RPMI7951 (cell line): ENCODE results near the gene RBFOX2. TPM values are rescaled to one million over a fixed set of nuclear protein-coding genes. Genes with fewer than 3 reads are reported as not detected.
"Not testable (repeated sequence)": the region's sequence is repeated elsewhere in the genome, so short reads cannot be mapped to it uniquely, and the experiment has no call there.

ENCODE experiments used
- DNase-seq: peaks from one replicate; pipeline ENCODE4 v3.0.0-alpha.2; 2012; ENCODE audit warnings: low read depth
- total RNA-seq: library from RNA; depleted of rRNA; stranded (reverse); fragments of >200 nt; shearing (Covaris generic); gene quantifications from 2 replicates; pipeline ENCODE4 v1.2.3, GENCODE V29; 2014

Gene RBFOX2
- total RNA-seq, 1 experiment from 2014 or later: 96.2 TPM

DNA sequence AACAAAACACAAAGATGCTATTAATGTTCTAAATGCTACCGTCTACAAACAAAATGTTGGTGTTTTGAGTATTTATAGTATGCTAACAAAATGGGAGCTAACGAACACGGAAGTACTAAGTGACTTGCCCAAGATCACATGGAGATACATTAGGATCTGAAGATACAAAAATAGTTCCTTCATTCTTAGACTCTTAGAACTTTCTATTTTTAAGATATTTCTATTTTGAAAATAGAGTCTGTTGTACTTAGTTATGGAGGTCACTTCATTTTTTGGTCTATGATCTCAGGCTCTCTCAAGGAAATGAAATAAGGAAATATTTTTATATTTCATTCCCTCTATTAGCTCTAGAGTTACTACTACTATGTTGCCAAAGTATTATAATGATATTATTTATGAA is 246.7 kb downstream of the RBFOX2 start:
- no peak for DNase-seq

- DNase-seq: peak; percentile 69
Measured at GRCh38 chr22:35777335-35777975, 251.2 kb downstream of the RBFOX2 start.

DNA sequence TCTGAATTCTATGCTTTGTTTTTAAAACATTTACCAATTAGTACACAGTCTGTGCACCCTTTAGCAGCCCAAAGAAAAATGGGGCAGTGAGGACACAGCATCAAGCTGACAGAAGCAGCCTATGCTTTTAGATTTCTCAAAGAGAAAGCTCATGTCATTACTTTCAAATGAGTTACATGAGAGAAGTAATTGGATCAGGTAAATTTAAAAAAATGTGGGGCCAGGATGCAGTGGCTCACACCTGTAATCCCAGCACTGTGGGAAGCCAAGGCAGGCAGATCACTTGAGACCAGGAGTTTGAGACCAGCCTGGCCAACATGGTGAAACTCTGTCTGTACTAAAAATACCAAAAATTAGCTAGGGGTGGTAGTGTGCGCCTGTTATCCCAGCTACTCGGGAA is 253.3 kb downstream of the RBFOX2 start:
- no peak for DNase-seq

- DNase-seq: no peak
Measured at GRCh38 chr22:35769974-35770373, 258.6 kb downstream of the RBFOX2 start.

DNA sequence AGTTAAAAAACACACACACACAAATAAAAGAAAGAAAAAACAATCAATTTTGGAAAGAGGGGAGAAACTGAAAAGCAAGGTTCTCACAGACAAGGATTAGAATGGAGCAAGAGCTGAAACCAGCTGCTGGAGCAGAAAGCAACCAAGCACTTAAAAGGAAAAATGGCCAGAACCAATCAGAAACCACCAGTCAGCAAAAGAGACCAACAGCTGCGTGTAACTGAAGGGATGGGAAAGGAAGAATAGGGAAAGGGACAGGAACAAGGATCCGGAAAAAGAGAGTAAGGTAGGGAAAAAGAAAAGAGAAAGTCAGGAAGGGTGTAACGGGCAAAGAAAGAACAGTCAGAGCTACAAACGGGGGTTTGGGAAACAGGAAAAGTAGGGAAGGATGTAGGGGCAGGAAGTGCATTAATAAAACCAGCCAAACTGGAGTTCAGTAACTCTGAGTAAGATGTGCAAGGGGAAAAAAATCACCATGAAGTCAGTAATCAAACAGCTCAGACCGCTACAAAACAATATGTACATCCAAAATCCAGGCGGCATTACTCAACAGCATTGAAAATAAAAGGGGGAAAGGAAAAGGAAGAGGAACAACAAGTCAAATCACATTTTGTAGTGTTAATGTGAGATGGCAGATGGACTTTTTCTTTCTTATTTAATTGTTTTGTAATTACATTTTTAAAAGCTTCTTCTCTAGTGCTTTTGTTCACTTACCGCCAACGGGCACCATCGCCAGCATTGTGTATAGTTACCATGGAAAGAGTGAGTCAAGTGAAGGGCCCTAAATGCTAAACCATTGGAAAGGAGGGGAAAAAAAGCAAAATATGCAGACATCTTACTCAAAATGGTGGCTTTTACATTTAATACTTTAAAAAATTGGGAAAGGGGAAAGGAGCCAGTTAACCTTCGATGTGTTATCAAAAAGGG is 261.7 kb downstream of the RBFOX2 start:
- DNase-seq: peak; percentile 63

DNA sequence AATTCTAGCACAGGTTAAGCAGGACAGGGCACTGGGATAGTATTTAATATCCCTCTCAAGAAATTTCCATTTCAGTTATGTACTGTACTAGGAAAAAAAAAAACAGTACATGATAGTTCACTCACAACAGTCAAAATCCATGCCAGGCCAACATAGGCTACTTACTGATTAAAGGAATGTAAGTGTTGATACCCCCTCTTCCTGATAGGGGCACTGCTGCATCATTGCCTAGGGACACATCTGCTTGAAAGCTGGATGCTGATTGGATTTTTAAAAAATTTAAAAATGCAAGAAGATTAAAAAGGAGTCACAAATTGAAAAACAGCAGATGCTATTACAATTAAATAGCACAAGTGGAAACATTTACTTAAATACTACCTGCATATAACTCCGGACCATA is 267.6 kb downstream of the RBFOX2 start:
- peak; percentile 23 for DNase-seq

DNA sequence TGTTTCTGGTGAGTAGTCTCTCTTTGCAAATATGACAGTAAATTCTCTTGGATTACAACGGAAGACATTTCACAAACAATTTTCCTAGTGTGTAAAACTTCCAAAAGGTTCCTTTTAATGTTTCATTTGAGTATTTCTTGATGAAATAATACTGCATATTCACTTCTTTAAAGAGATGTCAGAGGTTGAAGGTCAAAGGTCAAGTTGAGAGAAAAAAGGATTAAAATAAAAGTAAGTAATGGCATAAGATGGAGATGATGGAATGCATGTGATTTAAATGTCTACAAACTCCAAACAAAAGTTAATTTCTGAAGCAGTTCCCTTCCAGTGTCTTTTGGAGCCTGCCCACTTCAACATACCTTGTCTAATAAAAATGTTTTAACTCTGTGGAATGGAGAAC is 270.2 kb downstream of the RBFOX2 start:
- DNase-seq: no peak

DNA sequence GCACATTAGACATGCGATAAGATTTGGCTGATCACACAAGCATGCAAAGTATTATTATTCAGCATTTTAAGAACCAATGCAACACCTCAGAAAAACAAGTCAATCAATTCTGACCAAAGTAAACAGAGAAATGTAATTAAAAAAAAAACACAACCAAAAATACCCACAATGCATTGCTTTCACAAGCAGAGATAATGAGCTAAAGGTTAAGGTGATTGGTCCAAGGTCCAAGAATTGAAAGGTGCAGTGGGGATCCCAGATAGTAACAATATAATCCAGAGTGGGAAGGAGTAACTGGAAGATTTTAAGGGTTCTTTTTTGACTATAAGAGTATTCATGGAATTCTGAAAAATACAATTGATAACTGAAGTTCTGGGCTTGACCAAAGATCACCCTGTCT is 271.9 kb downstream of the RBFOX2 start:
- DNase-seq: no peak

DNA sequence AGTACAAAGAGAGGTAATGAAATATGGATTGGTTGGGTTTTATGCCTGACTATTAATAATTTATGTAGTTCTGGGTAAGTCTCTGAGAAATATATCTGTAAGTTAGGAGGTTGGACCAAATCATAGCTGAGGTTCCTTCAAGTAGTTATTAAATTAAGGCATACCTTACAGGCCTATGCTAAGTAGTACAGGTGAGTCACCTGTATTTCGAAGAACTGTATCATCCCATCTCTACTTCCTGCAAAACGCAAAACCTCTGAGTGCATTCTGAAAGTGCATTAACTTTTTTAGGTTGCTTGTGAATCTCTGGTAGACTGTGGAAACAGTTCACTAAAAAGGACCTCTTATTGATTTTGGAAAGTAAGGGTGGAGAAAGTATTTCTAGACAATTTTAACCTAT is 273.9 kb downstream of the RBFOX2 start:
- no peak for DNase-seq

GRCh38 chr22:35752863-35753189 is 275.8 kb downstream of the RBFOX2 start:
- DNase-seq: no peak

DNA sequence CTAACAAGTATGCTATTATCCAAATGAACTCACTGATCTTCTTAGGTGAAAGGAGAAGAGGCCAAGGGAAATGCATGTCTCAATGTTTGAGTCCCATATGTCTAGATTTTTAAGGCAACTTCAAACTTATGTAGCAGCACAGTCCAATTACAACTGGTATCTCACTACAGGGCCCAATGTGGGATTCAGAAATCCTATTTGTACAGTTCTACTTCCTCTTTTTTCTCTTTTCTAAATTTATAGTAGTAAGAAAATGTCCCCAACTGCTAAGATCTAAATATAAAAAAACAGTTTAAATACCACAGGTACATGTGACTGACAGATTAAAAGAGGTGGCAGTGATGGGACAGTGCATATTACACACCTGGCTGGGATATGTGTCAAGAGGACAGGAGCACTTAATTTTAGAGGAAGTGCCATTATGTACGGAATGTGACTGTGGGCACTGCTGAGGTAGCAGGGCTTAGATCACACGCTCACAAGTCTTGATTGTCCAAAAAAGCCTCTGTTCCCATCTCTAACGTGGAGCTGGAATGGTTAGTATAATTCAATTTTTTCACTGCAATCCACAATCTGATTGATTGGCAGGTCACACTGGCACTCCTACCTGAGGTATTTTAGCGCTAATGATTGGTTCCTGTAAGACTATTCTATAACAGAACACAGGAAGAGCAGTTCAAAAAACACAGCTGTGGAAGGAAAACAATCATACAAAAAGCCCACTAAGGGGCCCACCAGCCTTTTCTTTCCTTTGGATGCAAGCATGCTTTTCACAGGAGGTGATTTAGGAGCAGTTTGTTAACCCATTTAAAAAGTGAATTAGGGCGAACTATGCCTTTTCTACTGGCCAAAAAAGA is 276.4 kb downstream of the RBFOX2 start:
- DNase-seq: no peak

DNA sequence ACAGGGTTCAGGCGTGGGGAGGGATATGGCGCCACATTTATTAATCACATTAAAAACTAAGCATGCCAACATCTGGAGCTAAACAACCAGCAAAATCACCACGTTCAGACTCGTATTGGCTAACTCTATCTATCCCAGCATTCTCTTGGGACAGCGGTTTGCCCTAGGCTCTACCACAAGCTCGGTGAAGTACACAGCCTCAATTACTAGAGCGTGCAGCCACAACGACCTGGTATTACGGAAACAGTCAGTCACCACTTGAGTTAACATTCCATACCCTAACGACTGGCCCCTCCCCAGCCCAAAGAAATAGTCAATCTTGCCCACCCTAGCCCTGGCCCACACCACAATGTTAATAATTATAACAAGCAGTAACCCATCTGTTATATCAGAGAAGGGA is 278.8 kb downstream of the RBFOX2 start:
- DNase-seq: peak; percentile 85

DNA sequence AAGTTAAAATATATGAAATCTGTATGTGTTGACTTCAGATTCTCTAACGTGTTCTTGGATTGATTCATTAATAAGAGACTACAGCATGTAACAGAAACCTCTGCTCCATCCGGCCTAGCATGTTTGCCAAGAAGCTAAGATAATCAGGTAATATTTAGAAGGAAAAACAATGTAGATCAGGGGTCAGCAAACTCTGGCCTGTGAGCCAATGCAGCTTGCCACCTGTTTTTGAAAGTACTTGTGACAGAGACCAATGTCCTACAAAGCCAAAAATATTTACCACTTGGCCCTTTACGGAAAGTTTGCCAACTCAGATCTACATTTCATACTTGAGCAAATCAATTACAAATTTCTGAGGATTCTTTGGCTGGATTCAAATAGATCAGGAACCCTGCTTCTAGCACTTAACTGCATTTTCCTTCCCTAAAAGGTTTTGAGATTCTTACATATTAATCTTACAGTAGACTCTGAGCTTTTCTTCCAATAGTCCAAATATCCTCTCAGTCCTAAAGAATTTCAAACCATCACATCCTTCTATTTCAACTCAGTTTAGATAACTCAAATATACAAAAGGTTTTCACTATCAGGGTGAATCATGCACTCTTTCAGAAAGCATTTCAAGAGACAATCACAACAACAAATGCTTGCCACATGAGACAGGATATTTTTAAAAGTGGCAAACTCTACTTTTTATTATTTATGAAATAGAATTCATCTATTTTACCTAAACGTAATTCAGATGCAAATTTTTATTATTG is 281.5 kb downstream of the RBFOX2 start:
- no peak for DNase-seq

GRCh38 chr22:35746248-35746647 is 282.4 kb downstream of the RBFOX2 start:
- DNase-seq: no peak

DNA sequence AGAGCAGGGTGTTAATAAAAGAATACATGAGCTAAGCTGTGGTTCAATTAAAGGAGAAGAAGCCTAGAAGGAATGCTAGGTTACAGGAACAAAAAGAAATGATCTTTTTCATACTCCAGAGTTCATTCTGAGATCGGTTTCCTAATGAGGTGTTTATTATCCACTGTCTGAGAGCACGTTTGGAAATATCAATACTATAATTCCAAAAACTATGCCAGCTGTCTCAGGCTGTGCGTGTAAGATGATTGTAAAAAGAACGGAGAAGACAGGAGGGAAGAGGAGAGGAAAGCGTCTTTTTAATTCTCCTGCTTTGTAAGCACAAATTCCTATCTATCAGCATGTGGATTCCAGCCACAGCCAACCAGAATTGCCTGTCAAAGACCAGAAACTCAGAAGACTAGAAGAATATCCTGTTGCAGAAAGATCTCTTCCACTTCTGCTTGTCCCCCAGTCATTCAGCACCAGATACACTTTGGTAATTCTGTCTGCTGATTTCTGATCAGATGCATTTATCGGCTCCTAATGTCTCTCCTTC is 285.2 kb downstream of the RBFOX2 start:
- no peak for DNase-seq

- peak; percentile 89 for DNase-seq
Measured at GRCh38 chr22:35742342-35743100, 286.1 kb downstream of the RBFOX2 start.

DNA sequence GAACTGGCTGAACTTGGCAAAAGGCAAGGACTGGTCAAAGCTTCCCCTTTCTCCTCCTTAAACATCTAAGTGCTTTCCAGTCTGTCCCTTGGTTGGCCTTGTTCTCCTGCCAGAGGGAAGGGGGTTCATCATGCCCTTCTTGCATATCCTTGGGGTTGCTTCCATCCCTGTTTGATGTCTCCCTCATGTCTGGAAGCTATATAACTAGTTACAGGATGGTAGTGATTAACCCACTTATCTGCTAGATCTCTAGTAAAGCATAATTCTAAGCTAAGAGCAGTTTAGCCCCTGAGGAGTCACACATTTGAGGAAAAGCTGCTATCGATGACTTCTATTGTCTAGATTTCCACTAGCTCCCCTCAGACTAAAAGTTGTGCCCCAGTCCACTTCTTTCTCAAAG is 288.0 kb downstream of the RBFOX2 start:
- DNase-seq: no peak

GRCh38 chr22:35739931-35740380 is 288.7 kb downstream of the RBFOX2 start:
- no peak for DNase-seq

GRCh38 chr22:35739076-35739930 is 289.3 kb downstream of the RBFOX2 start:
- DNase-seq: no peak

GRCh38 chr22:35737886-35738285 is 290.7 kb downstream of the RBFOX2 start:
- not testable (repeated sequence) for DNase-seq
